Measurements from ENCODE around the gene ARPP19. TPM values are rescaled to one million over a fixed set of nuclear protein-coding genes. Genes with fewer than 3 reads are reported as not detected.

The ARPP19 gene
- total and polyA plus RNA-seq, 2 experiments from 2014 or later = 78.3 to 192 TPM

GRCh38 chr15:52520421-52520820 lies 48.4 kb downstream of the ARPP19 start:
- Histone ChIP-seq H3K4me1 (ENCODE audit: insufficient read depth) (peaks cover 18% of the 10 kb centered on the region), H3K79me2 (replicated peaks; ENCODE audit: insufficient read depth) (peaks cover 73% of the 10 kb centered on the region), H4K20me1 (replicated peaks; ENCODE audit: insufficient read depth) (no peaks in the 10 kb centered on the region; the same call in 1 of the 2 replicates), H3K9me2 (ENCODE audit: insufficient read depth) (no peaks in the 10 kb centered on the region), H3K4me2 (no peak overlapping the region), H3K27me3 (ENCODE audit: insufficient read depth) (no peaks in the 10 kb centered on the region), H3F3A (replicated peaks; ENCODE audit: low read depth) (no peaks in the 10 kb centered on the region), H3K36me3 (ENCODE audit: insufficient read depth) (no peaks in the 10 kb centered on the region), H3K4me3 (no peak overlapping the region), H3K27ac (ENCODE audit: low read depth) (no peak overlapping the region), H2AFZ (no peak overlapping the region)
- Mint-ChIP-seq H3K9me3 (no peaks in the 10 kb centered on the region), H3K4me1 (peaks cover 17% of the 10 kb centered on the region), H3K4me3 (no peak overlapping the region), H3K27ac (no peak overlapping the region), H3K27me3 (ENCODE audit: insufficient read depth, low read depth, poor library complexity) (peaks cover 1% of the 10 kb centered on the region), H3K36me3 (ENCODE audit: low read depth) (no peaks in the 10 kb centered on the region)
- TF ChIP-seq, protein P1, sequence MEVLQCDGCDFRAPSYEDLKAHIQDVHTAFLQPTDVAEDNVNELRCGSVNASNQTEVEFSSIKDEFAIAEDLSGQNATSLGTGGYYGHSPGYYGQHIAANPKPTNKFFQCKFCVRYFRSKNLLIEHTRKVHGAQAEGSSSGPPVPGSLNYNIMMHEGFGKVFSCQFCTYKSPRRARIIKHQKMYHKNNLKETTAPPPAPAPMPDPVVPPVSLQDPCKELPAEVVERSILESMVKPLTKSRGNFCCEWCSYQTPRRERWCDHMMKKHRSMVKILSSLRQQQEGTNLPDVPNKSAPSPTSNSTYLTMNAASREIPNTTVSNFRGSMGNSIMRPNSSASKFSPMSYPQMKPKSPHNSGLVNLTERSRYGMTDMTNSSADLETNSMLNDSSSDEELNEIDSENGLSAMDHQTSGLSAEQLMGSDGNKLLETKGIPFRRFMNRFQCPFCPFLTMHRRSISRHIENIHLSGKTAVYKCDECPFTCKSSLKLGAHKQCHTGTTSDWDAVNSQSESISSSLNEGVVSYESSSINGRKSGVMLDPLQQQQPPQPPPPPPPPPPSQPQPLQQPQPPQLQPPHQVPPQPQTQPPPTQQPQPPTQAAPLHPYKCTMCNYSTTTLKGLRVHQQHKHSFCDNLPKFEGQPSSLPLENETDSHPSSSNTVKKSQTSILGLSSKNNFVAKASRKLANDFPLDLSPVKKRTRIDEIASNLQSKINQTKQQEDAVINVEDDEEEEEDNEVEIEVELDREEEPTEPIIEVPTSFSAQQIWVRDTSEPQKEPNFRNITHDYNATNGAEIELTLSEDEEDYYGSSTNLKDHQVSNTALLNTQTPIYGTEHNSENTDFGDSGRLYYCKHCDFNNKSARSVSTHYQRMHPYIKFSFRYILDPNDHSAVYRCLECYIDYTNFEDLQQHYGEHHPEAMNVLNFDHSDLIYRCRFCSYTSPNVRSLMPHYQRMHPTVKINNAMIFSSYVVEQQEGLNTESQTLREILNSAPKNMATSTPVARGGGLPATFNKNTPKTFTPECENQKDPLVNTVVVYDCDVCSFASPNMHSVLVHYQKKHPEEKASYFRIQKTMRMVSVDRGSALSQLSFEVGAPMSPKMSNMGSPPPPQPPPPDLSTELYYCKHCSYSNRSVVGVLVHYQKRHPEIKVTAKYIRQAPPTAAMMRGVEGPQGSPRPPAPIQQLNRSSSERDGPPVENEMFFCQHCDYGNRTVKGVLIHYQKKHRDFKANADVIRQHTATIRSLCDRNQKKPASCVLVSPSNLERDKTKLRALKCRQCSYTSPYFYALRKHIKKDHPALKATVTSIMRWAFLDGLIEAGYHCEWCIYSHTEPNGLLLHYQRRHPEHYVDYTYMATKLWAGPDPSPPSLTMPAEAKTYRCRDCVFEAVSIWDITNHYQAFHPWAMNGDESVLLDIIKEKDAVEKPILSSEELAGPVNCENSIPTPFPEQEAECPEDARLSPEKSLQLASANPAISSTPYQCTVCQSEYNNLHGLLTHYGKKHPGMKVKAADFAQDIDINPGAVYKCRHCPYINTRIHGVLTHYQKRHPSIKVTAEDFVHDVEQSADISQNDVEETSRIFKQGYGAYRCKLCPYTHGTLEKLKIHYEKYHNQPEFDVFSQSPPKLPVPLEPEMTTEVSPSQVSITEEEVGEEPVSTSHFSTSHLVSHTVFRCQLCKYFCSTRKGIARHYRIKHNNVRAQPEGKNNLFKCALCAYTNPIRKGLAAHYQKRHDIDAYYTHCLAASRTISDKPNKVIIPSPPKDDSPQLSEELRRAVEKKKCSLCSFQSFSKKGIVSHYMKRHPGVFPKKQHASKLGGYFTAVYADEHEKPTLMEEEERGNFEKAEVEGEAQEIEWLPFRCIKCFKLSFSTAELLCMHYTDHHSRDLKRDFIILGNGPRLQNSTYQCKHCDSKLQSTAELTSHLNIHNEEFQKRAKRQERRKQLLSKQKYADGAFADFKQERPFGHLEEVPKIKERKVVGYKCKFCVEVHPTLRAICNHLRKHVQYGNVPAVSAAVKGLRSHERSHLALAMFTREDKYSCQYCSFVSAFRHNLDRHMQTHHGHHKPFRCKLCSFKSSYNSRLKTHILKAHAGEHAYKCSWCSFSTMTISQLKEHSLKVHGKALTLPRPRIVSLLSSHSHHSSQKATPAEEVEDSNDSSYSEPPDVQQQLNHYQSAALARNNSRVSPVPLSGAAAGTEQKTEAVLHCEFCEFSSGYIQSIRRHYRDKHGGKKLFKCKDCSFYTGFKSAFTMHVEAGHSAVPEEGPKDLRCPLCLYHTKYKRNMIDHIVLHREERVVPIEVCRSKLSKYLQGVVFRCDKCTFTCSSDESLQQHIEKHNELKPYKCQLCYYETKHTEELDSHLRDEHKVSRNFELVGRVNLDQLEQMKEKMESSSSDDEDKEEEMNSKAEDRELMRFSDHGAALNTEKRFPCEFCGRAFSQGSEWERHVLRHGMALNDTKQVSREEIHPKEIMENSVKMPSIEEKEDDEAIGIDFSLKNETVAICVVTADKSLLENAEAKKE (CRISPR knock-in tag; IDR thresholded peaks at IDR 0.05) = no peak
- TF ChIP-seq CREB1 (CRISPR knock-in tag; IDR thresholded peaks at IDR 0.05; ENCODE audit: low read depth) (no peak), ZNF331 (CRISPR knock-in tag; IDR thresholded peaks at IDR 0.05; ENCODE audit: low read depth) (no peak), NANOG (IDR thresholded peaks at IDR 0.05; ENCODE audit: borderline replicate concordance) (no peak), POLR2AphosphoS5 (IDR thresholded peaks at IDR 0.05; ENCODE audit: low read depth) (no peak), EZH2phosphoT487 (IDR thresholded peaks at IDR 0.05; ENCODE audit: unreplicated experiment) (no peak), CTCF (conservative IDR thresholded peaks at IDR 0.05; ENCODE audit: low read depth in 2 of 2) (no peak), ZNF114 (CRISPR knock-in tag; IDR thresholded peaks at IDR 0.05) (no peak), JUNB (IDR thresholded peaks at IDR 0.05; ENCODE audit: unreplicated experiment) (no peak), STAT1 (IDR thresholded peaks at IDR 0.05; ENCODE audit: unreplicated experiment) (no peak), EZH2 (IDR thresholded peaks at IDR 0.05; ENCODE audit: low read depth, unreplicated experiment) (no peak)
- TF ChIP-seq, protein P2, sequence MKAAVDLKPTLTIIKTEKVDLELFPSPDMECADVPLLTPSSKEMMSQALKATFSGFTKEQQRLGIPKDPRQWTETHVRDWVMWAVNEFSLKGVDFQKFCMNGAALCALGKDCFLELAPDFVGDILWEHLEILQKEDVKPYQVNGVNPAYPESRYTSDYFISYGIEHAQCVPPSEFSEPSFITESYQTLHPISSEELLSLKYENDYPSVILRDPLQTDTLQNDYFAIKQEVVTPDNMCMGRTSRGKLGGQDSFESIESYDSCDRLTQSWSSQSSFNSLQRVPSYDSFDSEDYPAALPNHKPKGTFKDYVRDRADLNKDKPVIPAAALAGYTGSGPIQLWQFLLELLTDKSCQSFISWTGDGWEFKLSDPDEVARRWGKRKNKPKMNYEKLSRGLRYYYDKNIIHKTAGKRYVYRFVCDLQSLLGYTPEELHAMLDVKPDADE (IDR thresholded peaks at IDR 0.05) = no peak
- TF ChIP-seq, protein P3, sequence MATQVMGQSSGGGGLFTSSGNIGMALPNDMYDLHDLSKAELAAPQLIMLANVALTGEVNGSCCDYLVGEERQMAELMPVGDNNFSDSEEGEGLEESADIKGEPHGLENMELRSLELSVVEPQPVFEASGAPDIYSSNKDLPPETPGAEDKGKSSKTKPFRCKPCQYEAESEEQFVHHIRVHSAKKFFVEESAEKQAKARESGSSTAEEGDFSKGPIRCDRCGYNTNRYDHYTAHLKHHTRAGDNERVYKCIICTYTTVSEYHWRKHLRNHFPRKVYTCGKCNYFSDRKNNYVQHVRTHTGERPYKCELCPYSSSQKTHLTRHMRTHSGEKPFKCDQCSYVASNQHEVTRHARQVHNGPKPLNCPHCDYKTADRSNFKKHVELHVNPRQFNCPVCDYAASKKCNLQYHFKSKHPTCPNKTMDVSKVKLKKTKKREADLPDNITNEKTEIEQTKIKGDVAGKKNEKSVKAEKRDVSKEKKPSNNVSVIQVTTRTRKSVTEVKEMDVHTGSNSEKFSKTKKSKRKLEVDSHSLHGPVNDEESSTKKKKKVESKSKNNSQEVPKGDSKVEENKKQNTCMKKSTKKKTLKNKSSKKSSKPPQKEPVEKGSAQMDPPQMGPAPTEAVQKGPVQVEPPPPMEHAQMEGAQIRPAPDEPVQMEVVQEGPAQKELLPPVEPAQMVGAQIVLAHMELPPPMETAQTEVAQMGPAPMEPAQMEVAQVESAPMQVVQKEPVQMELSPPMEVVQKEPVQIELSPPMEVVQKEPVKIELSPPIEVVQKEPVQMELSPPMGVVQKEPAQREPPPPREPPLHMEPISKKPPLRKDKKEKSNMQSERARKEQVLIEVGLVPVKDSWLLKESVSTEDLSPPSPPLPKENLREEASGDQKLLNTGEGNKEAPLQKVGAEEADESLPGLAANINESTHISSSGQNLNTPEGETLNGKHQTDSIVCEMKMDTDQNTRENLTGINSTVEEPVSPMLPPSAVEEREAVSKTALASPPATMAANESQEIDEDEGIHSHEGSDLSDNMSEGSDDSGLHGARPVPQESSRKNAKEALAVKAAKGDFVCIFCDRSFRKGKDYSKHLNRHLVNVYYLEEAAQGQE (IDR thresholded peaks at IDR 0.05; ENCODE audit: unreplicated experiment) = no peak
- ATAC-seq (no peak), DNase-seq (ENCODE audit: low spot score) (no peak)

Data from GM23338 (cell line).